GM06990 (cell line): ENCODE data around the gene CAMK4.

ENCODE experiments used
- DNase-seq: peaks from one replicate; pipeline ENCODE4 v3.0.0-alpha.2; 2011; ENCODE audit not compliant: insufficient read length; ENCODE audit errors: extremely low read depth
- H3K27me3 ChIP-seq: replicated peaks from 2 replicates; pipeline ENCODE4 v1.6.0; 2011; ENCODE audit warnings: low read length; ENCODE audit not compliant: control insufficient read depth, insufficient read depth
- H3K36me3 ChIP-seq: 2 replicates; pipeline ENCODE4 v1.5.1; 2011; ENCODE audit warnings: low read length; ENCODE audit not compliant: control insufficient read depth, insufficient read depth
- H3K4me3 ChIP-seq: replicated peaks from 2 replicates; pipeline ENCODE4 v1.5.1; 2011; ENCODE audit warnings: low read depth, mild to moderate bottlenecking, control low read depth, low read length
- CTCF ChIP-seq: IDR thresholded peaks from 2 replicates; pipeline ENCODE4 v1.5.1; 2011; ENCODE audit warnings: low read length, control low read depth, mild to moderate bottlenecking, inconsistent platforms; ENCODE audit not compliant: insufficient read depth, poor library complexity, severe bottlenecking

The CAMK4 gene

DNA sequence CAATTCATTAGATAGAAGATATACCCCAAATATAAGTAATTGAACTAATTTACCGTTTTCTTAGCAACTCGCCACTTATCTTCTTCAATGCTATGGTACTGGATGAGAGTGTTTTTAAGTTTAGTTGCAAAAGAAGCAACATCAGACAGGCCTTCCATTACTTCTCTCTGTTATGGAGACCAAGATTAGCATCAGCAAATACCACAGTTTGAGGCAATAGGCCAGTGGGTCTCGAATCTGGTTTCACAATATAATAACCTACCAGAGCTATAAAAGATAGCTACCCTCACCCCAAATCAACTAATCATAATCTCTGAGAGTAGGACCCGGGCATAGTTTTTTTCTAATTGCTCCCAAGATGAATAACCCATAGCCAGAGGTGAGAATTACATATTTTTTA is 283.1 kb downstream of the CAMK4 start:
- Histone ChIP-seq H3K4me3 (no peak overlapping the region), H3K27me3 (no peaks in the 10 kb centered on the region), H3K36me3 (peaks cover 1% of the 10 kb centered on the region)
- no peak for TF ChIP-seq CTCF
- DNase-seq: no peak

DNA sequence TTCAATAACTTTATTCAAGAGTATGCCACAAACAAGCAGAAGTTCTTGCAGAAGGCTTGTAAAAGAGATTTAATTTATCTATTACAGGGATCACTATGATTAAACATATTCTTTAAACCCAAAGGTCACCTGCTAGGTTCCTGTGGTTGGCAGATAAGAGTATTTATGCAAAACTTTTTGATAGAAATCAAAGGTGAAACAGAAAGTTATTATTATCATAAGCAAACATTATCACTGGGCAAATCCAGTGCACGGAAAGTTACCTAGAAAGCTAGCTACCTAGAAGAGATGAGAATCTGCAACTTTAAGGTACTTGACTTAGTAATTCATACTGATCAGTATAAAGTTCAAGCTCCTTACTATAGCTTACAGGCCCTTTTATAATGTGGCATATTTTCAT is 284.9 kb downstream of the CAMK4 start:
- TF ChIP-seq CTCF: no peak
- no peak for DNase-seq

GRCh38 chr5:111511174-111511830 is 287.1 kb downstream of the CAMK4 start:
- no peak for DNase-seq
- Histone ChIP-seq H3K4me3 (peak overlapping the region; percentile 98), H3K27me3 (no peaks in the 10 kb centered on the region), H3K36me3 (no peaks in the 10 kb centered on the region)
- TF ChIP-seq CTCF: no peak

More for the DNA sequence above, 284.9 kb downstream of the CAMK4 start:
- H3K27me3 ChIP-seq: no peaks in the 10 kb centered on the region
- H3K36me3 ChIP-seq: no peaks in the 10 kb centered on the region; the same call in none of the 2 replicates
- H3K4me3 ChIP-seq: peak overlapping the region; percentile 98

DNA sequence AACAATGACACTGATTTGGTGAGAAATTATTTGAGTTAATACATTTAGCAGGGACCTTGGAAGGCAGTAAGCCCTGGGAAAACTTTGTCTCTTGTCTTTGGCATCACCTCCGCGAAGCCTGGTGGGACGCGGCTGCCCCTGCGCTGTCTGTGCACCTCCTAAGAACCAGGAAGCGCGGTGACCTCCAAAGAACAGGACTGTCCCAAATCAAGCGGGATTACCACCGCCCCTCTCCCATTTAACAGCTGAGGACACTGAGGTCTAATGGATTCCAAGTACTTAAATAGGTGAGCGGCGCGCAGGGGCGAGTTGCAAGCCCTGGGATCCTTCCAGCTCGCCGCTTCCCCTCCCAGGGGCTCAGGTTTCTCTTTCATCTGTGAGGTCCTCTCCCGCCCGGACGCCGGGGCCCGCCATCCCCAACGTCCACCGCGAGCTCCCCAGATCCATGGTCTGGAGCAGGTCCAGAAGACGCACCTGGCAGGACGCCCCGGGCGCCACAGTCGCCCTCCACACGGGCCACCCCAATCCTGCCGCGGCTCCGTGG is 287.7 kb downstream of the CAMK4 start:
- Histone ChIP-seq H3K27me3 (no peaks in the 10 kb centered on the region), H3K36me3 (no peaks in the 10 kb centered on the region), H3K4me3 (peak overlapping the region; percentile 98)
- no peak for DNase-seq
- TF ChIP-seq CTCF: no peak

DNA sequence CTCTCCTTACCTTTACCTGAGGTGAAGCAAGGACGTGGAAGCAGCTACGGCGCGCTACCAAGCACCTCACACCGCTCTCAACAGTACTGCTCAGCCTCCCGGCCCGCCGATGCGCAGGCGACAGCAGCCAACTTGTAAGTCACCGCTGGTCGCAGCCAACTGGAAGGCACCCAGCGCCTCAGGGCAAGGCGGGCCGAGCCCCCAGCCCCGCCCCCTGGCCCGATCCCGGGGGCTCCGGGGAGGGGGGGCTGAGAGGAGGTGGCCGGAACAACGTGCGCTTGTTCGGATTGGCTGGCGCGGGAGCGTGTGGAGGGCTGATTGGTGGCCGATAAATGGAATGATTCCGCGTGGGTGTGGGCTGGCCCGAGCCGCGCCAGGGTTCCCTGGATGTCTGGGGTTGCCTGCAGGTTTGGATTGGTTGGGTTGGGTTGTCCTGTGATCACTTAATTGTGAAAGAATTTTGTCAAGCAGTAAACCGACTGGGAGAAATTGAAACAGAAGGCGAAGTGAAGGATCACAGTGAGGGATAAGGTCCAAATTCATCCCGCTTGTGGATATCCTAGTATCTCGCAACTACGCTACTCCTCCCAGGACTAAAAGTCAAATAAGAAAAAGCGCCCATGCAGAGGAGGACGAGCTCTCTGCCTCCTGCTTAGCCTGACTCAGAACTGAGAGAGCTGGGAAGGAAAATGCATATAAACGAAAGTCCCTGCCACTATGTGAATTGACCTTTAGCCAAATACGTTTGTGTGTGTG is 288.4 kb downstream of the CAMK4 start, which contains the start of gene STARD4:
Gene STARD4, minus strand, starts transcription at position 161 of the 756 bp plus-strand sequence. CDS start 5,102 bp downstream, outside the sequence.
- Histone ChIP-seq H3K36me3 (no peaks in the 10 kb centered on the region), H3K27me3 (no peaks in the 10 kb centered on the region), H3K4me3 (peak within 1 kb of the TSS; percentile 98)
- no peak for TF ChIP-seq CTCF
- DNase-seq: peak; percentile 99
